H9 (cell line): ENCODE data around the gene RNU7-1. TPM values are rescaled to one million over a fixed set of nuclear protein-coding genes. Genes with fewer than 3 reads are reported as not detected.

Source experiments
- DNase-seq: peaks from one replicate; pipeline ENCODE4 v3.0.0-alpha.2; 2017
- H2AFZ ChIP-seq: one replicate; pipeline ENCODE4 v1.6.1; 2013; ENCODE audit warnings: mild to moderate bottlenecking, low read length, control low read depth, moderate library complexity
- H2AK5ac ChIP-seq: 2 replicates; pipeline ENCODE4 v1.6.1; 2013; ENCODE audit warnings: low read length, control low read depth, mixed read lengths; ENCODE audit not compliant: insufficient read length
- H2BK120ac ChIP-seq: one replicate; pipeline ENCODE4 v1.6.1; 2013; ENCODE audit warnings: low read depth, mild to moderate bottlenecking, low read length, control low read depth, inconsistent platforms; ENCODE audit not compliant: poor library complexity, severe bottlenecking
- H2BK12ac ChIP-seq: 2 replicates; pipeline ENCODE4 v1.6.1; 2013; ENCODE audit warnings: low read length, control low read depth, mixed read lengths, low read depth; ENCODE audit not compliant: insufficient read length
- H2BK15ac ChIP-seq: 2 replicates; pipeline ENCODE4 v1.6.1; 2013; ENCODE audit warnings: low read depth, low read length, control low read depth
- H2BK20ac ChIP-seq: one replicate; pipeline ENCODE4 v1.6.1; 2013; ENCODE audit warnings: low read depth, mild to moderate bottlenecking, low read length, control low read depth, inconsistent platforms; ENCODE audit not compliant: poor library complexity, severe bottlenecking
- H2BK5ac ChIP-seq: 2 replicates; pipeline ENCODE4 v1.6.1; 2013; ENCODE audit warnings: low read length, control low read depth, mixed read lengths; ENCODE audit not compliant: insufficient read length
- H3K14ac ChIP-seq: 2 replicates; pipeline ENCODE4 v1.6.1; 2013; ENCODE audit warnings: low read length, control low read depth; ENCODE audit not compliant: insufficient read depth
- H3K18ac ChIP-seq: 2 replicates; pipeline ENCODE4 v1.6.1; 2013; ENCODE audit warnings: low read depth, mild to moderate bottlenecking, mixed read lengths, low read length, control low read depth; ENCODE audit not compliant: insufficient read length
- H3K23ac ChIP-seq: 2 replicates; pipeline ENCODE4 v1.6.1; 2013; ENCODE audit warnings: low read length, control low read depth, mixed read lengths, low read depth; ENCODE audit not compliant: insufficient read length
- H3K23me2 ChIP-seq: 2 replicates; pipeline ENCODE4 v1.6.1; 2013; ENCODE audit warnings: low read depth, mild to moderate bottlenecking, mixed read lengths, low read length, control low read depth; ENCODE audit not compliant: insufficient read length, poor library complexity, severe bottlenecking
- H3K27ac ChIP-seq: 2 replicates; pipeline ENCODE4 v1.5.1; 2013; ENCODE audit warnings: low read length, control low read depth, mixed read lengths, low read depth; ENCODE audit not compliant: insufficient read length
- H3K27me3 ChIP-seq: 2 replicates; pipeline ENCODE4 v1.6.1; 2013; ENCODE audit warnings: low read length, control low read depth, inconsistent platforms; ENCODE audit not compliant: insufficient read depth
- H3K4ac ChIP-seq: 2 replicates; pipeline ENCODE4 v1.6.1; 2013; ENCODE audit warnings: low read depth, mild to moderate bottlenecking, control low read depth, inconsistent platforms, low read length, moderate library complexity
- H3K4me1 ChIP-seq: 2 replicates; pipeline ENCODE4 v1.6.1; 2013; ENCODE audit warnings: low read length, control low read depth, inconsistent platforms; ENCODE audit not compliant: insufficient read depth
- H3K4me2 ChIP-seq: 2 replicates; pipeline ENCODE4 v1.6.1; 2013; ENCODE audit warnings: low read length, control low read depth, mixed read lengths; ENCODE audit not compliant: insufficient read length, insufficient read depth
- H3K56ac ChIP-seq: 2 replicates; pipeline ENCODE4 v1.6.1; 2013; ENCODE audit warnings: low read depth, mild to moderate bottlenecking, mixed read lengths, low read length, control low read depth; ENCODE audit not compliant: insufficient read length
- H3K79me1 ChIP-seq: 2 replicates; pipeline ENCODE4 v1.6.1; 2013; ENCODE audit warnings: low read depth, mild to moderate bottlenecking, moderate library complexity, low read length, control low read depth, inconsistent platforms; ENCODE audit not compliant: insufficient read depth, poor library complexity, severe bottlenecking
- H3K79me2 ChIP-seq: 2 replicates; pipeline ENCODE4 v1.6.1; 2013; ENCODE audit warnings: low read length, control low read depth, inconsistent platforms; ENCODE audit not compliant: insufficient read depth
- H3K9ac ChIP-seq: 2 replicates; pipeline ENCODE4 v1.6.1; 2013; ENCODE audit warnings: low read length, control low read depth, mixed read lengths; ENCODE audit not compliant: insufficient read length; ENCODE audit errors: extremely low read depth
- H3K9me3 ChIP-seq: one replicate; pipeline ENCODE4 v1.6.1; 2013; ENCODE audit warnings: low read depth, low read length, inconsistent platforms; ENCODE audit not compliant: control insufficient read depth
- H3T11ph ChIP-seq: one replicate; pipeline ENCODE4 v1.6.1; 2013; ENCODE audit warnings: mild to moderate bottlenecking, low read length, control low read depth, inconsistent platforms
- H4K20me1 ChIP-seq: one replicate; pipeline ENCODE4 v1.6.1; 2013; ENCODE audit not compliant: control insufficient read depth, insufficient read length, insufficient read depth
- H4K5ac ChIP-seq: 2 replicates; pipeline ENCODE4 v1.6.1; 2013; ENCODE audit warnings: low read depth, mild to moderate bottlenecking, mixed read lengths, low read length, control low read depth; ENCODE audit not compliant: insufficient read length
- H4K8ac ChIP-seq: replicated peaks from 2 replicates; pipeline ENCODE4 v1.6.1; 2013; ENCODE audit warnings: low read length, control low read depth, mixed read lengths, low read depth; ENCODE audit not compliant: insufficient read length
- H4K91ac ChIP-seq: 2 replicates; pipeline ENCODE4 v1.6.1; 2013; ENCODE audit warnings: low read depth, mild to moderate bottlenecking, moderate library complexity, mixed read lengths, low read length, control low read depth; ENCODE audit not compliant: insufficient read length
- H3K27ac Mint-ChIP-seq, 3 experiments: 2 replicates in 2 of 3; 3 replicates in 1 of 3; pipeline ENCODE4 v1.8.0; 2020 to 2021; ENCODE audit warnings: mixed read lengths in 3 of 3, mild to moderate bottlenecking in 1 of 3, moderate library complexity in 1 of 3
- H3K27me3 Mint-ChIP-seq: 2 replicates; pipeline ENCODE4 v1.8.0; 2021; ENCODE audit warnings: low read depth, mild to moderate bottlenecking, moderate library complexity, mixed read lengths
- H3K36me3 Mint-ChIP-seq, 3 experiments: 2 replicates in 2 of 3; 3 replicates in 1 of 3; pipeline ENCODE4 v1.8.0; 2020 to 2021; ENCODE audit warnings: low read depth in 3 of 3, mixed read lengths in 3 of 3; ENCODE audit not compliant: insufficient read depth in 1 of 3
- H3K4me1 Mint-ChIP-seq, 2 experiments: 2 replicates each; pipeline ENCODE4 v1.8.0; 2020; ENCODE audit warnings: mixed read lengths in 2 of 2
- H3K4me3 Mint-ChIP-seq, 2 experiments: 2 replicates in 1 of 2; 3 replicates in 1 of 2; pipeline ENCODE4 v1.8.0; 2020 to 2021; ENCODE audit warnings: mild to moderate bottlenecking in 2 of 2, mixed read lengths in 2 of 2, moderate library complexity in 1 of 2
- H3K9me3 Mint-ChIP-seq, 2 experiments: 2 replicates in 1 of 2; 3 replicates in 1 of 2; pipeline ENCODE4 v1.8.0; 2020; ENCODE audit warnings: mild to moderate bottlenecking in 2 of 2, mixed read lengths in 2 of 2, moderate library complexity in 1 of 2
- WGBS: extraction: QIAGEN DNeasy Blood & Tissue Kit; methylation state at CpG from one replicate; pipeline ENCODE4 v1.1.7; 2013; ENCODE audit warnings: missing lambda C conversion rate, low lambda C conversion rate, mixed read lengths; ENCODE audit not compliant: insufficient read length; ENCODE audit errors: extremely low coverage; 5-methylcytosine and 5-hydroxymethylcytosine counted together
- total RNA-seq: library from RNA; stranded (reverse); gene quantifications from 2 replicates; pipeline ENCODE4 v1.2.1, GENCODE V29; 2021
- TF ChIP-seq, protein P1 (sequence below): fragments of 200-600 bp; sonication (generic); conservative IDR thresholded peaks from 3 replicates; pipeline ENCODE4 v1.8.0; 2021; ENCODE audit warnings: antibody characterized with exemption, mild to moderate bottlenecking

The RNU7-1 gene
- total RNA-seq, 1 experiment from 2014 or later: not detected

DNA sequence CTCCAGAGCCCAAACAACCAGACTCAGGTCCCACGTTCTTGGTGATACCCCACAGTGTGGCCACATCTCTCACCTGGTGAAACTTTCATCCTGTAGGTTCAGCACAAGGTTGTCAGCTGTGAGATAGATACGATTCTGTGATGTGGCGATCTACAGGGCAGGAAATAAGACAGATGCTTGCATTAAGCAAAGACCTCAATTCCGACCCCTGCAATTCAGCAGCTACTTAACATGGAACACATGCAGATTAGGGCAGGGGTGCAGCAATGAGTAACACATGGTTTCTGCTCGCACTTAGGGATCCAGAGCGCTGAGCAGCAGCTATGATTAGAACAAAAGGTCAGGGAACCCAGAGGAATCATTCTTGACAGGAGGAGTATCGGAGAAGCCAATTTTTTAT is 22.7 kb downstream of the RNU7-1 start:
- Histone ChIP-seq H3T11ph (no peak overlapping the region), H3K79me2 (peaks cover 11% of the 10 kb centered on the region; the same call in 1 of the 2 replicates), H3K4me2 (no peak overlapping the region), H4K20me1 (peaks cover 2% of the 10 kb centered on the region), H2BK15ac (no peak overlapping the region), H3K18ac (no peak overlapping the region), H2BK5ac (no peak overlapping the region), H3K27ac (no peak overlapping the region), H3K9ac (no peak overlapping the region), H4K91ac (no peak overlapping the region), H3K79me1 (peaks cover 7% of the 10 kb centered on the region), H3K4me1 (peaks cover 4% of the 10 kb centered on the region; the same call in 1 of the 2 replicates), H4K5ac (no peak overlapping the region), H3K9me3 (no peaks in the 10 kb centered on the region), H3K27me3 (no peaks in the 10 kb centered on the region), H3K23ac (no peak overlapping the region), H2BK20ac (no peak overlapping the region), H3K4ac (no peak overlapping the region), H2BK12ac (no peak overlapping the region), H2BK120ac (no peak overlapping the region), H3K23me2 (peaks cover 19% of the 10 kb centered on the region), H3K56ac (no peak overlapping the region), H3K14ac (no peak overlapping the region), H2AFZ (no peak overlapping the region), H4K8ac (no peak overlapping the region), H2AK5ac (no peak overlapping the region)
- WGBS: no CpG with 5 or more reads among the region's 7 CpGs
- Mint-ChIP-seq H3K36me3 (peaks cover 39 to 62% (median 49%) of the 10 kb centered on the region in 3 experiments), H3K4me1 (peaks cover 39 to 57% of the 10 kb centered on the region in 2 experiments), H3K9me3 (no peaks in the 10 kb centered on the region; a peak in 2 of 5 replicates), H3K27ac (peak overlapping the region in 1 of 3 experiments; percentile 83; a peak in 2 of 7 replicates), H3K4me3 (peak overlapping the region in 1 of 2 experiments; percentile 54; a peak in 1 of 5 replicates), H3K27me3 (no peaks in the 10 kb centered on the region)
- DNase-seq: no peak
- TF ChIP-seq, protein P1, sequence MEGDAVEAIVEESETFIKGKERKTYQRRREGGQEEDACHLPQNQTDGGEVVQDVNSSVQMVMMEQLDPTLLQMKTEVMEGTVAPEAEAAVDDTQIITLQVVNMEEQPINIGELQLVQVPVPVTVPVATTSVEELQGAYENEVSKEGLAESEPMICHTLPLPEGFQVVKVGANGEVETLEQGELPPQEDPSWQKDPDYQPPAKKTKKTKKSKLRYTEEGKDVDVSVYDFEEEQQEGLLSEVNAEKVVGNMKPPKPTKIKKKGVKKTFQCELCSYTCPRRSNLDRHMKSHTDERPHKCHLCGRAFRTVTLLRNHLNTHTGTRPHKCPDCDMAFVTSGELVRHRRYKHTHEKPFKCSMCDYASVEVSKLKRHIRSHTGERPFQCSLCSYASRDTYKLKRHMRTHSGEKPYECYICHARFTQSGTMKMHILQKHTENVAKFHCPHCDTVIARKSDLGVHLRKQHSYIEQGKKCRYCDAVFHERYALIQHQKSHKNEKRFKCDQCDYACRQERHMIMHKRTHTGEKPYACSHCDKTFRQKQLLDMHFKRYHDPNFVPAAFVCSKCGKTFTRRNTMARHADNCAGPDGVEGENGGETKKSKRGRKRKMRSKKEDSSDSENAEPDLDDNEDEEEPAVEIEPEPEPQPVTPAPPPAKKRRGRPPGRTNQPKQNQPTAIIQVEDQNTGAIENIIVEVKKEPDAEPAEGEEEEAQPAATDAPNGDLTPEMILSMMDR: no peak
